Measurements from ENCODE around the gene ZKSCAN8.

The ZKSCAN8 gene

DNA sequence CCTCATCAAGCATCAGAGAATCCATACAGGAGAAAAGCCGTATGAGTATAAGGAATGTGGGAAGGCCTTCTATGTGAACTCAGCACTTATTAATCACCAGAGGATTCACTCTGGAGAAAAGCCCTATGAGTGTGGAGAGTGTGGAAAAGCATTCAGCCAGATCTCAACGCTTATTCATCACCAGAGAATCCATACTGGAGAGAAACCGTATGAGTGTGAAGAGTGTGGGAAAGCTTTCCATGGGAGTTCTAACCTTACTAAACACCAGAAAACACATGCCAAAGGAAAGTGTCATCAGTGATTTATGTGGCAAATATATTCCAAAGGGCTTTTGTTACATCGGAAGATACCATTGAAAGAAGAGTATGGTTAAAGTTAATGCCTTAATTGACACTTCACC lies 25.4 kb downstream of the ZKSCAN8 start:
- no CpG with 5 or more reads among the region's 4 CpGs for WGBS, 2 donors (ENCODE audit: extremely low coverage in 2 of 2, insufficient read length in 2 of 2, insufficient replicate concordance in 1 of 2)
- Histone ChIP-seq H2BK5ac (ENCODE audit: low read length) (no peak overlapping the region), H3K27ac (replicated peaks; ENCODE audit: low read length) (no peak overlapping the region), H3K4me2 (ENCODE audit: insufficient read depth, low read length, poor library complexity, severe bottlenecking) (no peak overlapping the region), H2BK12ac (ENCODE audit: low read length) (no peak overlapping the region), H3K9ac (ENCODE audit: low read depth, low read length, poor library complexity) (no peak overlapping the region), H3K4me1 (ENCODE audit: control insufficient read depth in 2 of 2, insufficient read depth in 1 of 2, low read depth in 1 of 2, low read length in 2 of 2) (peaks cover 0 to 1% of the 10 kb centered on the region in 2 donors), H4K91ac (ENCODE audit: low read depth, low read length, poor library complexity) (no peak overlapping the region), H2BK15ac (ENCODE audit: low read length) (no peak overlapping the region), H3K36me3 (replicated peaks in 1 of 2; ENCODE audit: control insufficient read depth in 2 of 2, insufficient read depth in 2 of 2, low read length in 2 of 2) (no peaks in the 10 kb centered on the region), H2BK120ac (ENCODE audit: low read depth, low read length) (no peak overlapping the region), H3K79me1 (ENCODE audit: low read depth, low read length) (no peaks in the 10 kb centered on the region), H3K27me3 (ENCODE audit: control insufficient read depth in 3 of 3, insufficient read depth in 3 of 3, low read depth in 1 of 3, low read length in 3 of 3) (no peaks in the 10 kb centered on the region), H3K18ac (ENCODE audit: low read length) (no peak overlapping the region), H3K14ac (ENCODE audit: low read length) (no peak overlapping the region), H3K23ac (ENCODE audit: low read depth, low read length, poor library complexity) (no peak overlapping the region), H2AK5ac (ENCODE audit: low read depth, low read length) (no peak overlapping the region), H4K8ac (ENCODE audit: low read depth, low read length) (no peak overlapping the region), H3K4me3 (ENCODE audit: low read length in 2 of 2) (no peak overlapping the region), H2AFZ (ENCODE audit: low read length) (no peak overlapping the region), H3K4ac (ENCODE audit: low read length) (no peak overlapping the region), H3K9me3 (replicated peaks in 1 of 2; ENCODE audit: control insufficient read depth in 2 of 2, insufficient read depth in 1 of 2, low read depth in 1 of 2, low read length in 2 of 2) (peaks cover 2 to 5% of the 10 kb centered on the region in 2 donors)
- no peak for DNase-seq (ENCODE audit: low spot score)

DNA sequence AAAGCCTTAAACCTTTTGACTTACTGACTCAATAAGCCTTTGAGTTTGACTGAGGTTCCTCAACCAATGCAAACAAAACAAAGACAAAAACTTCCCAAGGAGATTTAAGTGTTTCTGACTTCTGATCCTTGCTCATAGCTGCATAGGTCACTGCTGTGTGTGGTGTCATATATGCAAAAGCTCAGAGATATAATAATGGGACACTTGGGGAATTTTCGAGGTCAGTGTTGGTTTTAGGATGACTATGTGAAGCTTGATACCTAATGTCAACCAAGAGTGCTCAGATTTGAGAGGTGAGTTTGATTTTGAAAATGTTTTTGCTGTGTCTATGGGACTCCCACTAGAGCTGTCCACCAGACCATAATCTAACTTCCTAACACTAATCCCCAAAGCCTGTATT lies 26.2 kb downstream of the ZKSCAN8 start:
- no peak overlapping the region for H3K4me2 ChIP-seq (ENCODE audit: insufficient read depth, low read length, poor library complexity, severe bottlenecking)
- WGBS, 2 donors (ENCODE audit: extremely low coverage in 2 of 2, insufficient read length in 2 of 2, insufficient replicate concordance in 1 of 2) = no CpG with 5 or more reads among the region's 1 CpG

DNA sequence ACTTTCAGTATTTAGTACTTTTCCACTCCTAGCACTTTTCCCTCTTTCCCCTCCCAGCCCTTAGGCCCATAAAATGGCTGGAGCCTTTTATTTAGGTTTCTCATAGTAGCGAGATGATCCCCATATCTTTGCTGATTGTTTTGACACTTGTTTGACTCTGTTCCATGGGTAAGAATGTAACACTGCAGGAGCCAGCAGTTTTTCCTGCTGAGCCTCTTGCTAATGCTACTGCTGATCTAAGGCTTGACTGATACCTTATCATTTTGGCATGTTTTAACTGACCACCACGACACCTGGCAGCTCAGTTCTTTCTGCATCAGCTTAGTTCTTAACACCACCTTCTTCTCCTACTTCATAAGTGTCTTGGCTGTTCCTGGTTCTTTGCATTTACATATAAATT lies 29.6 kb downstream of the ZKSCAN8 start:
- Histone ChIP-seq H2AFZ (ENCODE audit: low read length) (no peak overlapping the region), H3K9ac (ENCODE audit: low read depth, low read length, poor library complexity) (no peak overlapping the region), H3K18ac (ENCODE audit: low read length) (no peak overlapping the region), H3K4ac (ENCODE audit: low read length) (no peak overlapping the region), H3K4me2 (ENCODE audit: insufficient read depth, low read length, poor library complexity, severe bottlenecking) (no peak overlapping the region), H2AK5ac (ENCODE audit: low read depth, low read length) (no peak overlapping the region), H3K27me3 (ENCODE audit: control insufficient read depth in 3 of 3, insufficient read depth in 3 of 3, low read depth in 1 of 3, low read length in 3 of 3) (no peaks in the 10 kb centered on the region), H4K91ac (ENCODE audit: low read depth, low read length, poor library complexity) (no peak overlapping the region), H3K9me3 (replicated peaks in 1 of 2; ENCODE audit: control insufficient read depth in 2 of 2, insufficient read depth in 1 of 2, low read depth in 1 of 2, low read length in 2 of 2) (peaks cover 1 to 2% of the 10 kb centered on the region in 2 donors), H3K27ac (replicated peaks; ENCODE audit: low read length) (no peak overlapping the region), H2BK12ac (ENCODE audit: low read length) (no peak overlapping the region), H3K14ac (ENCODE audit: low read length) (no peak overlapping the region), H2BK15ac (ENCODE audit: low read length) (no peak overlapping the region), H3K23ac (ENCODE audit: low read depth, low read length, poor library complexity) (no peak overlapping the region), H3K36me3 (replicated peaks in 1 of 2; ENCODE audit: control insufficient read depth in 2 of 2, insufficient read depth in 2 of 2, low read length in 2 of 2) (no peaks in the 10 kb centered on the region), H3K79me1 (ENCODE audit: low read depth, low read length) (no peaks in the 10 kb centered on the region), H2BK120ac (ENCODE audit: low read depth, low read length) (no peak overlapping the region), H2BK5ac (ENCODE audit: low read length) (no peak overlapping the region), H3K4me1 (ENCODE audit: control insufficient read depth in 2 of 2, insufficient read depth in 1 of 2, low read depth in 1 of 2, low read length in 2 of 2) (no peaks in the 10 kb centered on the region), H3K4me3 (ENCODE audit: low read length in 2 of 2) (no peak overlapping the region), H4K8ac (ENCODE audit: low read depth, low read length) (no peak overlapping the region)
- no CpG with 5 or more reads among the region's 2 CpGs for WGBS, 2 donors (ENCODE audit: extremely low coverage in 2 of 2, insufficient read length in 2 of 2, insufficient replicate concordance in 1 of 2)
- no peak for DNase-seq (ENCODE audit: low spot score)

More for the DNA sequence above, 26.2 kb downstream of the ZKSCAN8 start:
- Histone ChIP-seq H3K9me3 (replicated peaks in 1 of 2; ENCODE audit: control insufficient read depth in 2 of 2, insufficient read depth in 1 of 2, low read depth in 1 of 2, low read length in 2 of 2) (peaks cover 2 to 5% of the 10 kb centered on the region in 2 donors), H2BK120ac (ENCODE audit: low read depth, low read length) (no peak overlapping the region), H3K14ac (ENCODE audit: low read length) (no peak overlapping the region), H3K18ac (ENCODE audit: low read length) (no peak overlapping the region), H3K36me3 (replicated peaks in 1 of 2; ENCODE audit: control insufficient read depth in 2 of 2, insufficient read depth in 2 of 2, low read length in 2 of 2) (no peaks in the 10 kb centered on the region), H3K9ac (ENCODE audit: low read depth, low read length, poor library complexity) (no peak overlapping the region), H4K91ac (ENCODE audit: low read depth, low read length, poor library complexity) (no peak overlapping the region), H3K79me1 (ENCODE audit: low read depth, low read length) (no peaks in the 10 kb centered on the region), H3K23ac (ENCODE audit: low read depth, low read length, poor library complexity) (no peak overlapping the region), H2BK12ac (ENCODE audit: low read length) (no peak overlapping the region), H2AK5ac (ENCODE audit: low read depth, low read length) (no peak overlapping the region), H3K27ac (replicated peaks; ENCODE audit: low read length) (no peak overlapping the region), H3K4me3 (ENCODE audit: low read length in 2 of 2) (no peak overlapping the region), H2BK5ac (ENCODE audit: low read length) (no peak overlapping the region), H3K27me3 (ENCODE audit: control insufficient read depth in 3 of 3, insufficient read depth in 3 of 3, low read depth in 1 of 3, low read length in 3 of 3) (no peaks in the 10 kb centered on the region), H2BK15ac (ENCODE audit: low read length) (no peak overlapping the region), H2AFZ (ENCODE audit: low read length) (no peak overlapping the region), H3K4me1 (ENCODE audit: control insufficient read depth in 2 of 2, insufficient read depth in 1 of 2, low read depth in 1 of 2, low read length in 2 of 2) (no peaks in the 10 kb centered on the region), H4K8ac (ENCODE audit: low read depth, low read length) (no peak overlapping the region), H3K4ac (ENCODE audit: low read length) (no peak overlapping the region)
- DNase-seq (ENCODE audit: low spot score) = no peak

DNA sequence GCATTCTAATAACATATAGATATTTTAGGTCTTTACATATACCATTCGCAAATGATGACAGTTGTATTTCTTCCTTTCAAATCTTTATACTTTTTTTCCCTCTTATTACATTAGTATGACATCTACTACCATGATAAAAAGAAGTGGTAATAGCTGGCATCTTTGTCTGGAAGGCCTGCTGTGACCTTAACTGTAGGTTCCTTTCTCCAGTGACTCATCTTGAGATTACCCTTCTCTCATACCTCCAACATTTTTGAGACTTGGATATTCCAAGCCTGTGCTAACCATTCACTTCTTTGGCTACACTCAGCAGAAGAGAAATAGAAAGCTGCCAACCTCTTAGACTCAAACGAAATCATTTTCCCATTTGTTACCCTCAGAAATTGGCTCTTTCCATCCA lies 30.3 kb downstream of the ZKSCAN8 start:
- Histone ChIP-seq H4K8ac (ENCODE audit: low read depth, low read length) (no peak overlapping the region), H2BK5ac (ENCODE audit: low read length) (no peak overlapping the region), H2BK120ac (ENCODE audit: low read depth, low read length) (no peak overlapping the region), H2BK15ac (ENCODE audit: low read length) (no peak overlapping the region), H2AFZ (ENCODE audit: low read length) (no peak overlapping the region), H3K23ac (ENCODE audit: low read depth, low read length, poor library complexity) (no peak overlapping the region), H2BK12ac (ENCODE audit: low read length) (no peak overlapping the region), H3K4ac (ENCODE audit: low read length) (no peak overlapping the region), H3K27ac (replicated peaks; ENCODE audit: low read length) (no peak overlapping the region), H3K36me3 (replicated peaks in 1 of 2; ENCODE audit: control insufficient read depth in 2 of 2, insufficient read depth in 2 of 2, low read length in 2 of 2) (no peaks in the 10 kb centered on the region), H3K14ac (ENCODE audit: low read length) (no peak overlapping the region), H3K9ac (ENCODE audit: low read depth, low read length, poor library complexity) (no peak overlapping the region), H3K79me1 (ENCODE audit: low read depth, low read length) (no peaks in the 10 kb centered on the region), H3K4me1 (ENCODE audit: control insufficient read depth in 2 of 2, insufficient read depth in 1 of 2, low read depth in 1 of 2, low read length in 2 of 2) (no peaks in the 10 kb centered on the region), H3K4me2 (ENCODE audit: insufficient read depth, low read length, poor library complexity, severe bottlenecking) (no peak overlapping the region), H2AK5ac (ENCODE audit: low read depth, low read length) (no peak overlapping the region), H4K91ac (ENCODE audit: low read depth, low read length, poor library complexity) (no peak overlapping the region), H3K4me3 (ENCODE audit: low read length in 2 of 2) (no peak overlapping the region), H3K9me3 (replicated peaks in 1 of 2; ENCODE audit: control insufficient read depth in 2 of 2, insufficient read depth in 1 of 2, low read depth in 1 of 2, low read length in 2 of 2) (peaks cover 0 to 2% of the 10 kb centered on the region in 2 donors), H3K18ac (ENCODE audit: low read length) (no peak overlapping the region), H3K27me3 (ENCODE audit: control insufficient read depth in 3 of 3, insufficient read depth in 3 of 3, low read depth in 1 of 3, low read length in 3 of 3) (no peaks in the 10 kb centered on the region)
- no peak for DNase-seq (ENCODE audit: low spot score)
- no CpG with 5 or more reads among the region's 2 CpGs for WGBS, 2 donors (ENCODE audit: extremely low coverage in 2 of 2, insufficient read length in 2 of 2, insufficient replicate concordance in 1 of 2)

Measured in neuronal stem cell (in vitro differentiated cells).